ENCODE measurements around the gene WFIKKN2. TPM values are rescaled to one million over a fixed set of nuclear protein-coding genes. Genes with fewer than 3 reads are reported as not detected.
A peak's percentile ranks its signal among the peaks of the same experiment; 100 is the strongest.

Gene WFIKKN2
- polyA plus RNA-seq, 2 of the 4 experiments (the other 2 are of a cell fraction) = not detected

DNA sequence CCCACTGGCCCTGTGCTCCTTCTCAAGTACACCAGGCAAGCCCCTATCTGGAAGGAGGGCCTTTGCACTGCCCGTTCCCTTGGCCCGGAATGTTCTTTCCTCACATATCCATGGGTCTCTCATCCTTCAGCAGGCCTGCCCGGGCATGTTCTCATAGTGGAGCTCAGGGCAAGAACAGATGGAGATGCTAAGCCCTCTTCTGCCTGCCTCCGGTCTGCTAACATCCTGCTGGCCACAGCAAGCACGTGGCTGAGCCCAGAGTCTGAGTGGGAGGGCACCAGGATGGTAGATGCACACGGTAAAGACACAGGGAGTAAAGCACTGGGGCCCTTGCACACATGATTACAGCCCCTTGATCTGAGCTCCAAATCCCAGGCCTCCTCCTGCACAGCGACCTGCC is 48.3 kb upstream of the WFIKKN2 start:
- Histone ChIP-seq H3K4me1 (0 out of 3 replicates have a peak, but pooled peaks cover 3% of the 10 kb centered on the region), H3K27ac (peak overlapping the region; percentile 21 to 61; a peak in 3 of 6 replicates), H3K9me3 (no peaks in the 10 kb centered on the region), H3K4me2 (no peak overlapping the region), H3K4me3 (no peak overlapping the region)
- FAIRE-seq (no peak), ATAC-seq (no peak), DNase-seq (ENCODE audit: low read depth in 1 of 2, low spot score in 1 of 2) (no peak)
- ChIA-PET CTCF (interaction anchor here (0.6 to 10.7 kb wide), 18 partner anchors 10 to 366 kb away, joined by 3 to 324 read pairs (median 6); partner anchors contain the start of genes ANKRD40CL, NME1 and WFIKKN2), POLR2A (no interaction called here)
- no peak for TF ChIP-seq CEBPB (IDR thresholded peaks at IDR 0.05)
- no peak for TF ChIP-seq JUNB (IDR thresholded peaks at IDR 0.05)
- TF ChIP-seq, protein P1, sequence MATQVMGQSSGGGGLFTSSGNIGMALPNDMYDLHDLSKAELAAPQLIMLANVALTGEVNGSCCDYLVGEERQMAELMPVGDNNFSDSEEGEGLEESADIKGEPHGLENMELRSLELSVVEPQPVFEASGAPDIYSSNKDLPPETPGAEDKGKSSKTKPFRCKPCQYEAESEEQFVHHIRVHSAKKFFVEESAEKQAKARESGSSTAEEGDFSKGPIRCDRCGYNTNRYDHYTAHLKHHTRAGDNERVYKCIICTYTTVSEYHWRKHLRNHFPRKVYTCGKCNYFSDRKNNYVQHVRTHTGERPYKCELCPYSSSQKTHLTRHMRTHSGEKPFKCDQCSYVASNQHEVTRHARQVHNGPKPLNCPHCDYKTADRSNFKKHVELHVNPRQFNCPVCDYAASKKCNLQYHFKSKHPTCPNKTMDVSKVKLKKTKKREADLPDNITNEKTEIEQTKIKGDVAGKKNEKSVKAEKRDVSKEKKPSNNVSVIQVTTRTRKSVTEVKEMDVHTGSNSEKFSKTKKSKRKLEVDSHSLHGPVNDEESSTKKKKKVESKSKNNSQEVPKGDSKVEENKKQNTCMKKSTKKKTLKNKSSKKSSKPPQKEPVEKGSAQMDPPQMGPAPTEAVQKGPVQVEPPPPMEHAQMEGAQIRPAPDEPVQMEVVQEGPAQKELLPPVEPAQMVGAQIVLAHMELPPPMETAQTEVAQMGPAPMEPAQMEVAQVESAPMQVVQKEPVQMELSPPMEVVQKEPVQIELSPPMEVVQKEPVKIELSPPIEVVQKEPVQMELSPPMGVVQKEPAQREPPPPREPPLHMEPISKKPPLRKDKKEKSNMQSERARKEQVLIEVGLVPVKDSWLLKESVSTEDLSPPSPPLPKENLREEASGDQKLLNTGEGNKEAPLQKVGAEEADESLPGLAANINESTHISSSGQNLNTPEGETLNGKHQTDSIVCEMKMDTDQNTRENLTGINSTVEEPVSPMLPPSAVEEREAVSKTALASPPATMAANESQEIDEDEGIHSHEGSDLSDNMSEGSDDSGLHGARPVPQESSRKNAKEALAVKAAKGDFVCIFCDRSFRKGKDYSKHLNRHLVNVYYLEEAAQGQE (IDR thresholded peaks at IDR 0.05) = no peak
- TF ChIP-seq POLR2A (IDR thresholded peaks at IDR 0.05; ENCODE audit: low read length) = no peak
- no peak for TF ChIP-seq SREBF2 (IDR thresholded peaks at IDR 0.05)
- TF ChIP-seq PHF8 (IDR thresholded peaks at IDR 0.05; ENCODE audit: borderline replicate concordance, low read depth) = no peak
- TF ChIP-seq, protein P2, sequence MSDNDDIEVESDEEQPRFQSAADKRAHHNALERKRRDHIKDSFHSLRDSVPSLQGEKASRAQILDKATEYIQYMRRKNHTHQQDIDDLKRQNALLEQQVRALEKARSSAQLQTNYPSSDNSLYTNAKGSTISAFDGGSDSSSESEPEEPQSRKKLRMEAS (IDR thresholded peaks at IDR 0.05) = no peak
- TF ChIP-seq, protein P3, sequence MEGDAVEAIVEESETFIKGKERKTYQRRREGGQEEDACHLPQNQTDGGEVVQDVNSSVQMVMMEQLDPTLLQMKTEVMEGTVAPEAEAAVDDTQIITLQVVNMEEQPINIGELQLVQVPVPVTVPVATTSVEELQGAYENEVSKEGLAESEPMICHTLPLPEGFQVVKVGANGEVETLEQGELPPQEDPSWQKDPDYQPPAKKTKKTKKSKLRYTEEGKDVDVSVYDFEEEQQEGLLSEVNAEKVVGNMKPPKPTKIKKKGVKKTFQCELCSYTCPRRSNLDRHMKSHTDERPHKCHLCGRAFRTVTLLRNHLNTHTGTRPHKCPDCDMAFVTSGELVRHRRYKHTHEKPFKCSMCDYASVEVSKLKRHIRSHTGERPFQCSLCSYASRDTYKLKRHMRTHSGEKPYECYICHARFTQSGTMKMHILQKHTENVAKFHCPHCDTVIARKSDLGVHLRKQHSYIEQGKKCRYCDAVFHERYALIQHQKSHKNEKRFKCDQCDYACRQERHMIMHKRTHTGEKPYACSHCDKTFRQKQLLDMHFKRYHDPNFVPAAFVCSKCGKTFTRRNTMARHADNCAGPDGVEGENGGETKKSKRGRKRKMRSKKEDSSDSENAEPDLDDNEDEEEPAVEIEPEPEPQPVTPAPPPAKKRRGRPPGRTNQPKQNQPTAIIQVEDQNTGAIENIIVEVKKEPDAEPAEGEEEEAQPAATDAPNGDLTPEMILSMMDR (IDR thresholded peaks at IDR 0.05) = no peak
- TF ChIP-seq MAZ (IDR thresholded peaks at IDR 0.05; ENCODE audit: borderline replicate concordance, low read depth, low read length) = no peak
- TF ChIP-seq SMC3 (IDR thresholded peaks at IDR 0.05) = no peak
- TF ChIP-seq TFCP2L1 (CRISPR knock-in tag; IDR thresholded peaks at IDR 0.05) = no peak
- TF ChIP-seq, protein P4, sequence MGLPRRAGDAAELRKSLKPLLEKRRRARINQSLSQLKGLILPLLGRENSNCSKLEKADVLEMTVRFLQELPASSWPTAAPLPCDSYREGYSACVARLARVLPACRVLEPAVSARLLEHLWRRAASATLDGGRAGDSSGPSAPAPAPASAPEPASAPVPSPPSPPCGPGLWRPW (IDR thresholded peaks at IDR 0.05) = no peak
- WGBS (ENCODE audit: missing lambda C conversion rate) = 75% methylated on average over 7 of the region's 7 CpGs

DNA sequence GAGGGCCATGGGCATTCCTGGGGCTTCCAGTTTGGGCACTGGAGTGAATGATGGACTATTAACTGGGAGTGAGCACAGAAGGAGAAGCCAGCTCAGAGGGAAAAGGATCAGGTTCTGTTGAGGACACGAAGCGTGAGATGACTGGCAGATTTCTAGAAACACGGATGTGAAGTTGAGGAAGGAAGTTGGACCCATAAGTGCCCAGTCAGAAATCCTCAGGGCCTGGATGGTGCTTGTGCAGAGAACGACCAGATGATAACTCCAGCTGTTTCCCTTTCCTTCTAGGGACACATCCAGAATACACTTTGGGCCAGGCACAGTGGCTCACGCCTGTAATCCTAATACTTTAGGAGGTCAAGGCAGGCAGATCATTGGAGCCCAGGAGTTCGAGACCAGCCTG is 44.8 kb upstream of the WFIKKN2 start:
- FAIRE-seq = no peak
- Histone ChIP-seq H3K4me2 (no peak overlapping the region), H3K9me3 (no peaks in the 10 kb centered on the region), H3K4me3 (no peak overlapping the region), H3K27ac (no peak overlapping the region), H3K4me1 (no peaks in the 10 kb centered on the region)
- no peak for DNase-seq (ENCODE audit: low read depth in 1 of 2, low spot score in 1 of 2)
- ATAC-seq = no peak
- CTCF ChIA-PET = interaction anchor here (0.6 to 4.0 kb wide), 12 partner anchors 7 to 210 kb away, joined by 3 to 28 read pairs (median 4); no protein-coding TSS in a partner anchor
- TF ChIP-seq, protein P5, sequence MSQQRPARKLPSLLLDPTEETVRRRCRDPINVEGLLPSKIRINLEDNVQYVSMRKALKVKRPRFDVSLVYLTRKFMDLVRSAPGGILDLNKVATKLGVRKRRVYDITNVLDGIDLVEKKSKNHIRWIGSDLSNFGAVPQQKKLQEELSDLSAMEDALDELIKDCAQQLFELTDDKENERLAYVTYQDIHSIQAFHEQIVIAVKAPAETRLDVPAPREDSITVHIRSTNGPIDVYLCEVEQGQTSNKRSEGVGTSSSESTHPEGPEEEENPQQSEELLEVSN (IDR thresholded peaks at IDR 0.05; ENCODE audit: borderline replicate concordance, low read depth) = no peak
- TF ChIP-seq NFE2L2 (conservative IDR thresholded peaks at IDR 0.05; ENCODE audit: low read length) = peak; percentile 70; the same call in 1 of the 2 replicates
- POLR2A ChIA-PET = interaction anchor here (0.5 to 1.2 kb wide), 2 partner anchors 11 to 71 kb away, joined by 3 read pairs; partner anchors contain the start of gene LUC7L3
- 78% methylated on average over 6 of the region's 6 CpGs for WGBS (ENCODE audit: missing lambda C conversion rate)

DNA sequence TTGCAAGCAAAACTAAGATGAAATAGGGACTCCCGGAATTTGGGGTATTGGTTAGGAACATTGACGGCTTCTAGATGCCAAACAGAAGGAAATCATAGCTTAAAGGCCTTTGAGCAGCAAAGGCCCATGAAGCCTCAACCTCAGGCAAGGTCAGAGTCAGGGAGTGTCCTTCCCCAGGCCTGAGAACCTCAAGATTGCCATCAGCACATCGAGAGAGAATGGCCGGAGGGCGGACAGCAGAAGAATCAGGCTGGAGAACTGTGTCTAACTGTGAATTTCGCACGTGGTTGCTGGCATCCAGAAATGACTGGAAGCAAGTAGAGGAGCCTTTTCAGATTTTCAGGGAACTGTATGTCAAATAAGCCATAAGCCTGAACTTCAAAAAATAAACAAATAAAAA is 43.3 kb upstream of the WFIKKN2 start:
- ATAC-seq (no peak), FAIRE-seq (no peak), DNase-seq (ENCODE audit: low read depth in 1 of 2, low spot score in 1 of 2) (no peak)
- WGBS (ENCODE audit: missing lambda C conversion rate) = 90% methylated on average over 7 of the region's 7 CpGs
- POLR2A ChIA-PET = no interaction called here
- Histone ChIP-seq H3K9me3 (no peaks in the 10 kb centered on the region), H3K4me2 (no peak overlapping the region), H3K4me3 (no peak overlapping the region), H3K4me1 (no peaks in the 10 kb centered on the region), H3K27ac (no peak overlapping the region)
- TF ChIP-seq SREBF2 (IDR thresholded peaks at IDR 0.05) (no peak), JUN (IDR thresholded peaks at IDR 0.05) (no peak), BHLHE40 (IDR thresholded peaks at IDR 0.05; ENCODE audit: low read depth, low read length) (no peak), NR3C1 (IDR thresholded peaks at IDR 0.05) (no peak), ZC3H11A (IDR thresholded peaks at IDR 0.05) (no peak), HOXB5 (CRISPR knock-in tag; IDR thresholded peaks at IDR 0.05) (no peak), TP53 (CRISPR knock-in tag; IDR thresholded peaks at IDR 0.05) (no peak)
- TF ChIP-seq, protein P6, sequence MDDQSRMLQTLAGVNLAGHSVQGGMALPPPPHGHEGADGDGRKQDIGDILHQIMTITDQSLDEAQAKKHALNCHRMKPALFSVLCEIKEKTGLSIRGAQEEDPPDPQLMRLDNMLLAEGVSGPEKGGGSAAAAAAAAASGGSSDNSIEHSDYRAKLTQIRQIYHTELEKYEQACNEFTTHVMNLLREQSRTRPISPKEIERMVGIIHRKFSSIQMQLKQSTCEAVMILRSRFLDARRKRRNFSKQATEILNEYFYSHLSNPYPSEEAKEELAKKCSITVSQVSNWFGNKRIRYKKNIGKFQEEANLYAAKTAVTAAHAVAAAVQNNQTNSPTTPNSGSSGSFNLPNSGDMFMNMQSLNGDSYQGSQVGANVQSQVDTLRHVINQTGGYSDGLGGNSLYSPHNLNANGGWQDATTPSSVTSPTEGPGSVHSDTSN (IDR thresholded peaks at IDR 0.05) = no peak
- TF ChIP-seq, protein P3 (IDR thresholded peaks at IDR 0.05) = no peak
- CTCF ChIA-PET = interaction anchor here (1.2 to 4.0 kb wide), 5 partner anchors 9 to 157 kb away, joined by 3 to 28 read pairs (median 5); no protein-coding TSS in a partner anchor

Data from A549 (cell line).